Measurements from ENCODE around the gene KPNA6.

DNA sequence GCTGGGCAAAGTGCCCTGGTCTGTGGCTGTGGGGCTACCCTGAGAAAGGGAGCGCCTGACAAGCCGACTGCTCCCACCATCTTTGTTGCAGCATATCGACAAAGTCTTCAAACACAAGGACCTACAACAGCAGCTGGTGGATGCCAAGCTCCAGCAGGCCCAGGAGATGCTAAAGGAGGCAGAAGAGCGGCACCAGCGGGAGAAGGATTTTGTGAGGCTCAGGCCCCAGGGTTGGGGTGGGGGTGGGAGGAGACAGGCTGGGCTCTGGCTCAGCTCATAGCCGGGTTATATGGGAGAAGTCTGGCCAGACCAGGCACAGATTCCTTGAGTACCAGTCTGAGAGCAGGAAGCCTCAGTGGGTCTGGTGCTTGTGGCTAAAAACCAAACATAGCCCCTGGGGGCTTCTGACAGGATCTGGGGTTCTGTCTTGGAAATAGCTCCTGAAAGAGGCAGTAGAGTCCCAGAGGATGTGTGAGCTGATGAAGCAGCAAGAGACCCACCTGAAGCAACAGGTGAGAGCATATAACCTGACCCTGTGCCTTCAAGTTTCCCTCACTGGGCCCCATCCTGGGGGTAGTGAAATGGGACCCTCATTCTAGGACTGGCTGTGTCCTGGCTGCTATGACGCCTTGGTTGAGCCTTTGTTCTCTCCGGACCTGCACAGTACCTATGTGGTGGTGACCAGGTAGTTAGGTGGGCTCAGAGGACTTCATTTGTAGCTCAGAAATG, 84.5 kb downstream of the KPNA6 start:
- TF ChIP-seq CHD4 (IDR thresholded peaks at IDR 0.05) (no peak), NFXL1 (IDR thresholded peaks at IDR 0.05; ENCODE audit: borderline replicate concordance) (no peak), IKZF1 (conservative IDR thresholded peaks at IDR 0.05) (no peak), RBBP5 (conservative IDR thresholded peaks at IDR 0.05) (no peak), POLR2A (IDR thresholded peaks at IDR 0.05; ENCODE audit: low read depth, low read length) (no peak), ZBED1 (IDR thresholded peaks at IDR 0.05; ENCODE audit: borderline replicate concordance) (no peak)
- TF ChIP-seq, protein P1, sequence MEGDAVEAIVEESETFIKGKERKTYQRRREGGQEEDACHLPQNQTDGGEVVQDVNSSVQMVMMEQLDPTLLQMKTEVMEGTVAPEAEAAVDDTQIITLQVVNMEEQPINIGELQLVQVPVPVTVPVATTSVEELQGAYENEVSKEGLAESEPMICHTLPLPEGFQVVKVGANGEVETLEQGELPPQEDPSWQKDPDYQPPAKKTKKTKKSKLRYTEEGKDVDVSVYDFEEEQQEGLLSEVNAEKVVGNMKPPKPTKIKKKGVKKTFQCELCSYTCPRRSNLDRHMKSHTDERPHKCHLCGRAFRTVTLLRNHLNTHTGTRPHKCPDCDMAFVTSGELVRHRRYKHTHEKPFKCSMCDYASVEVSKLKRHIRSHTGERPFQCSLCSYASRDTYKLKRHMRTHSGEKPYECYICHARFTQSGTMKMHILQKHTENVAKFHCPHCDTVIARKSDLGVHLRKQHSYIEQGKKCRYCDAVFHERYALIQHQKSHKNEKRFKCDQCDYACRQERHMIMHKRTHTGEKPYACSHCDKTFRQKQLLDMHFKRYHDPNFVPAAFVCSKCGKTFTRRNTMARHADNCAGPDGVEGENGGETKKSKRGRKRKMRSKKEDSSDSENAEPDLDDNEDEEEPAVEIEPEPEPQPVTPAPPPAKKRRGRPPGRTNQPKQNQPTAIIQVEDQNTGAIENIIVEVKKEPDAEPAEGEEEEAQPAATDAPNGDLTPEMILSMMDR (IDR thresholded peaks at IDR 0.05 in 2 of 3, conservative IDR thresholded peaks at IDR 0.05 in 1 of 3; ENCODE audit: control insufficient read depth in 2 of 3, extremely low read depth in 1 of 3, insufficient read depth in 1 of 3, low read depth in 3 of 3, low read length in 3 of 3), result no peak
